A549 (cell line): ENCODE data around the gene SEC16A.

ENCODE experiments used
- BHLHE40 ChIP-seq: IDR thresholded peaks from 2 replicates; pipeline ENCODE4 v1.6.1; 2012; ENCODE audit warnings: low read depth, low read length, inconsistent platforms
- CHD4 ChIP-seq: fragments of 200-600 bp; sonication (generic); IDR thresholded peaks from 2 replicates; pipeline ENCODE4 v1.6.1; 2016; ENCODE audit warnings: antibody characterized with exemption, mild to moderate bottlenecking, borderline replicate concordance
- JUN ChIP-seq, 2 experiments: fragments of >200 bp; sonication (Bioruptor Twin); formaldehyde crosslinking; IDR thresholded peaks; 2 replicates in 1 of 2; 3 replicates in 1 of 2; pipeline ENCODE4 v1.6.1; 2016 to 2017
- JUNB ChIP-seq: fragments of >200 bp; sonication (Bioruptor Twin); formaldehyde crosslinking; IDR thresholded peaks from 2 replicates; pipeline ENCODE4 v1.6.1; 2016
- KDM1A ChIP-seq: fragments of 200-600 bp; sonication (generic); IDR thresholded peaks from 2 replicates; pipeline ENCODE4 v1.6.1; 2016; ENCODE audit warnings: low read depth, mild to moderate bottlenecking
- MAFK ChIP-seq: fragments of 450-650 bp; IDR thresholded peaks from 2 replicates; pipeline ENCODE4 v1.6.1; 2014; ENCODE audit not compliant: partially characterized antibody
- PHF8 ChIP-seq: fragments of 200-600 bp; sonication (generic); IDR thresholded peaks from 2 replicates; pipeline ENCODE4 v1.6.1; 2016; ENCODE audit warnings: low read depth, mild to moderate bottlenecking, antibody characterized with exemption, moderate library complexity, borderline replicate concordance
- POLR2A ChIP-seq: IDR thresholded peaks from 2 replicates; pipeline ENCODE4 v1.6.1; 2012; ENCODE audit warnings: mild to moderate bottlenecking, low read length
- RAD21 ChIP-seq, 2 experiments: fragments of >200 bp in 1 of 2; sonication (Bioruptor Twin) in 1 of 2; formaldehyde crosslinking in 1 of 2; IDR thresholded peaks in 1 of 2; conservative IDR thresholded peaks in 1 of 2; 2 replicates in 1 of 2; 3 replicates in 1 of 2; pipeline ENCODE4 v1.6.1; 2012 to 2018; ENCODE audit warnings: inconsistent platforms in 1 of 2
- SREBF2 ChIP-seq: fragments of 450-650 bp; IDR thresholded peaks from 2 replicates; pipeline ENCODE4 v1.6.1; 2014; ENCODE audit warnings: mild to moderate bottlenecking, moderate library complexity
- TF ChIP-seq, protein P1 (sequence below): fragments of >200 bp; sonication (Bioruptor Twin); formaldehyde crosslinking; IDR thresholded peaks from 3 replicates; pipeline ENCODE4 v1.5.1; 2016
- TF ChIP-seq, protein P2 (sequence below): IDR thresholded peaks from 2 replicates; pipeline ENCODE4 v1.6.1; 2012
- TF ChIP-seq, protein P3 (sequence below): fragments of 200-600 bp; sonication (generic); IDR thresholded peaks from 2 replicates; pipeline ENCODE4 v1.6.1; 2016; ENCODE audit warnings: antibody characterized with exemption, mild to moderate bottlenecking, moderate library complexity
- TF ChIP-seq, protein P4 (sequence below): fragments of 450-650 bp; IDR thresholded peaks from 2 replicates; pipeline ENCODE4 v1.6.1; 2014; ENCODE audit warnings: antibody characterized with exemption

DNA sequence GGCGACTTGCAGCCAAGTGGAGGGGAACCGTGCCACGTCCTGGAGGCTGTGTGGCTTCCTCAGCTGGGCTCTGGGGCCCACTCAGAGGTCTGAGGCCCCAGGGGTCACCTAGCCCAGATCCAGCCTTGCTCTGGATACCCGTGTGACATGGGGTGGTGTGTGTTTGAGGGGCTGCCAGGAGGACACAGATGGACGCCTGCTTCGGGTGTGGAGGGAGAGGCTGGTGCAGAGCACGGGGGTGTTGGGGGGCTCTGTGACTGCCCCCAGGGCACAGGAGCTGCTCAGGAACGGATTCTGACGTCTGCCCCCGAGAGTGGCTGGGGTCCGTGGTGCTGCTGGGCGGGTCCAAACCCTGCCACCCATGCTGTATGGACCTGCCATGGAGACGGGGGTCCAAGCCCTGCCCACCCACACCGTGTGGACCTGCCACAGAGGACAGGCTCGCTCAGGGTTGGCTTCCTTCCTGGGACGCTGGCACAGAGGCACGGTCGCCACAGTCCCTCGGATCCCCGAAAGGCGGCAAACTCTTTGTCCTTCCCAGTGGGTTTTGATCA is 53.7 kb downstream of the SEC16A start:
- TF ChIP-seq JUNB = no peak
- TF ChIP-seq, protein P1, sequence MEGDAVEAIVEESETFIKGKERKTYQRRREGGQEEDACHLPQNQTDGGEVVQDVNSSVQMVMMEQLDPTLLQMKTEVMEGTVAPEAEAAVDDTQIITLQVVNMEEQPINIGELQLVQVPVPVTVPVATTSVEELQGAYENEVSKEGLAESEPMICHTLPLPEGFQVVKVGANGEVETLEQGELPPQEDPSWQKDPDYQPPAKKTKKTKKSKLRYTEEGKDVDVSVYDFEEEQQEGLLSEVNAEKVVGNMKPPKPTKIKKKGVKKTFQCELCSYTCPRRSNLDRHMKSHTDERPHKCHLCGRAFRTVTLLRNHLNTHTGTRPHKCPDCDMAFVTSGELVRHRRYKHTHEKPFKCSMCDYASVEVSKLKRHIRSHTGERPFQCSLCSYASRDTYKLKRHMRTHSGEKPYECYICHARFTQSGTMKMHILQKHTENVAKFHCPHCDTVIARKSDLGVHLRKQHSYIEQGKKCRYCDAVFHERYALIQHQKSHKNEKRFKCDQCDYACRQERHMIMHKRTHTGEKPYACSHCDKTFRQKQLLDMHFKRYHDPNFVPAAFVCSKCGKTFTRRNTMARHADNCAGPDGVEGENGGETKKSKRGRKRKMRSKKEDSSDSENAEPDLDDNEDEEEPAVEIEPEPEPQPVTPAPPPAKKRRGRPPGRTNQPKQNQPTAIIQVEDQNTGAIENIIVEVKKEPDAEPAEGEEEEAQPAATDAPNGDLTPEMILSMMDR = no peak
- TF ChIP-seq BHLHE40 = no peak
- TF ChIP-seq, protein P2, sequence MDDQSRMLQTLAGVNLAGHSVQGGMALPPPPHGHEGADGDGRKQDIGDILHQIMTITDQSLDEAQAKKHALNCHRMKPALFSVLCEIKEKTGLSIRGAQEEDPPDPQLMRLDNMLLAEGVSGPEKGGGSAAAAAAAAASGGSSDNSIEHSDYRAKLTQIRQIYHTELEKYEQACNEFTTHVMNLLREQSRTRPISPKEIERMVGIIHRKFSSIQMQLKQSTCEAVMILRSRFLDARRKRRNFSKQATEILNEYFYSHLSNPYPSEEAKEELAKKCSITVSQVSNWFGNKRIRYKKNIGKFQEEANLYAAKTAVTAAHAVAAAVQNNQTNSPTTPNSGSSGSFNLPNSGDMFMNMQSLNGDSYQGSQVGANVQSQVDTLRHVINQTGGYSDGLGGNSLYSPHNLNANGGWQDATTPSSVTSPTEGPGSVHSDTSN = no peak
- no peak for TF ChIP-seq KDM1A
- TF ChIP-seq CHD4 = no peak
- TF ChIP-seq, protein P3, sequence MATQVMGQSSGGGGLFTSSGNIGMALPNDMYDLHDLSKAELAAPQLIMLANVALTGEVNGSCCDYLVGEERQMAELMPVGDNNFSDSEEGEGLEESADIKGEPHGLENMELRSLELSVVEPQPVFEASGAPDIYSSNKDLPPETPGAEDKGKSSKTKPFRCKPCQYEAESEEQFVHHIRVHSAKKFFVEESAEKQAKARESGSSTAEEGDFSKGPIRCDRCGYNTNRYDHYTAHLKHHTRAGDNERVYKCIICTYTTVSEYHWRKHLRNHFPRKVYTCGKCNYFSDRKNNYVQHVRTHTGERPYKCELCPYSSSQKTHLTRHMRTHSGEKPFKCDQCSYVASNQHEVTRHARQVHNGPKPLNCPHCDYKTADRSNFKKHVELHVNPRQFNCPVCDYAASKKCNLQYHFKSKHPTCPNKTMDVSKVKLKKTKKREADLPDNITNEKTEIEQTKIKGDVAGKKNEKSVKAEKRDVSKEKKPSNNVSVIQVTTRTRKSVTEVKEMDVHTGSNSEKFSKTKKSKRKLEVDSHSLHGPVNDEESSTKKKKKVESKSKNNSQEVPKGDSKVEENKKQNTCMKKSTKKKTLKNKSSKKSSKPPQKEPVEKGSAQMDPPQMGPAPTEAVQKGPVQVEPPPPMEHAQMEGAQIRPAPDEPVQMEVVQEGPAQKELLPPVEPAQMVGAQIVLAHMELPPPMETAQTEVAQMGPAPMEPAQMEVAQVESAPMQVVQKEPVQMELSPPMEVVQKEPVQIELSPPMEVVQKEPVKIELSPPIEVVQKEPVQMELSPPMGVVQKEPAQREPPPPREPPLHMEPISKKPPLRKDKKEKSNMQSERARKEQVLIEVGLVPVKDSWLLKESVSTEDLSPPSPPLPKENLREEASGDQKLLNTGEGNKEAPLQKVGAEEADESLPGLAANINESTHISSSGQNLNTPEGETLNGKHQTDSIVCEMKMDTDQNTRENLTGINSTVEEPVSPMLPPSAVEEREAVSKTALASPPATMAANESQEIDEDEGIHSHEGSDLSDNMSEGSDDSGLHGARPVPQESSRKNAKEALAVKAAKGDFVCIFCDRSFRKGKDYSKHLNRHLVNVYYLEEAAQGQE = no peak
- no peak for TF ChIP-seq POLR2A
- TF ChIP-seq JUN (IDR thresholded peaks at IDR 0.05) = no peak
- no peak for TF ChIP-seq RAD21 (conservative IDR thresholded peaks at IDR 0.05 in 1 of 2, IDR thresholded peaks at IDR 0.05 in 1 of 2)
- no peak for TF ChIP-seq PHF8
- TF ChIP-seq, protein P4, sequence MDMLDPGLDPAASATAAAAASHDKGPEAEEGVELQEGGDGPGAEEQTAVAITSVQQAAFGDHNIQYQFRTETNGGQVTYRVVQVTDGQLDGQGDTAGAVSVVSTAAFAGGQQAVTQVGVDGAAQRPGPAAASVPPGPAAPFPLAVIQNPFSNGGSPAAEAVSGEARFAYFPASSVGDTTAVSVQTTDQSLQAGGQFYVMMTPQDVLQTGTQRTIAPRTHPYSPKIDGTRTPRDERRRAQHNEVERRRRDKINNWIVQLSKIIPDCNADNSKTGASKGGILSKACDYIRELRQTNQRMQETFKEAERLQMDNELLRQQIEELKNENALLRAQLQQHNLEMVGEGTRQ = no peak
- no peak for TF ChIP-seq SREBF2
- no peak for TF ChIP-seq MAFK
